Mesenchymal stem cell (in vitro differentiated cells and primary cell): ENCODE data around the gene RDH5.
"Not testable (repeated sequence)": the region's sequence is repeated elsewhere in the genome, so short reads cannot be mapped to it uniquely, and the experiment has no call there.

ENCODE experiments used
- DNase-seq: peaks from one replicate; pipeline ENCODE4 v3.0.0-alpha.2; 2013
- H2AFZ ChIP-seq: one replicate; pipeline ENCODE4 v1.6.1; 2013; ENCODE audit warnings: low read depth, mild to moderate bottlenecking, control low read depth, inconsistent platforms, low read length, moderate library complexity
- H2AK5ac ChIP-seq: 2 replicates; pipeline ENCODE4 v1.6.1; 2013; ENCODE audit warnings: low read length, moderate library complexity, mild to moderate bottlenecking, inconsistent platforms; ENCODE audit not compliant: severe bottlenecking
- H2BK120ac ChIP-seq: one replicate; pipeline ENCODE4 v1.6.1; 2013; ENCODE audit warnings: low read depth, mild to moderate bottlenecking, inconsistent platforms, low read length, moderate library complexity
- H2BK12ac ChIP-seq, 2 experiments: one replicate each; pipeline ENCODE4 v1.6.1; 2013; ENCODE audit warnings: inconsistent platforms in 2 of 2, low read length in 2 of 2, mild to moderate bottlenecking in 2 of 2, moderate library complexity in 2 of 2, control low read depth in 1 of 2
- H2BK15ac ChIP-seq: one replicate; pipeline ENCODE4 v1.6.1; 2013; ENCODE audit warnings: mild to moderate bottlenecking, low read depth, inconsistent platforms; ENCODE audit not compliant: poor library complexity, severe bottlenecking
- H2BK5ac ChIP-seq: 2 replicates; pipeline ENCODE4 v1.6.1; 2013; ENCODE audit warnings: low read depth, mild to moderate bottlenecking, low read length, control low read depth, inconsistent platforms; ENCODE audit not compliant: poor library complexity, severe bottlenecking
- H3K14ac ChIP-seq, 2 experiments: one replicate each; pipeline ENCODE4 v1.6.1; 2013; ENCODE audit warnings: inconsistent platforms in 2 of 2, low read length in 2 of 2, control low read depth in 1 of 2, mild to moderate bottlenecking in 1 of 2, moderate library complexity in 1 of 2
- H3K18ac ChIP-seq, 2 experiments: one replicate each; pipeline ENCODE4 v1.6.1; 2013; ENCODE audit warnings: inconsistent platforms in 2 of 2, low read length in 2 of 2, control low read depth in 1 of 2, low read depth in 1 of 2, mild to moderate bottlenecking in 1 of 2
- H3K23ac ChIP-seq, 2 experiments: one replicate each; pipeline ENCODE4 v1.6.1; 2013; ENCODE audit warnings: inconsistent platforms in 2 of 2, low read length in 2 of 2, mild to moderate bottlenecking in 2 of 2, moderate library complexity in 2 of 2, control low read depth in 1 of 2
- H3K27ac ChIP-seq: 2 replicates; pipeline ENCODE4 v1.5.1; 2013; ENCODE audit warnings: mild to moderate bottlenecking, moderate library complexity, low read length, control low read depth, inconsistent platforms; ENCODE audit not compliant: poor library complexity, severe bottlenecking
- H3K27me3 ChIP-seq, 2 experiments: 2 replicates each; pipeline versions ENCODE4 v1.6.1 to v1.7.0; 2013; ENCODE audit warnings: low read length in 2 of 2, mild to moderate bottlenecking in 2 of 2, moderate library complexity in 2 of 2, control low read depth in 1 of 2, inconsistent platforms in 1 of 2; ENCODE audit not compliant: control insufficient read depth in 1 of 2, insufficient read depth in 1 of 2
- H3K36me3 ChIP-seq, 2 experiments: 2 replicates each; pipeline versions ENCODE4 v1.6.1 to v1.7.0; 2013; ENCODE audit warnings: low read length in 2 of 2, control low read depth in 1 of 2, inconsistent platforms in 1 of 2, low read depth in 1 of 2, mild to moderate bottlenecking in 1 of 2; ENCODE audit not compliant: insufficient read depth in 2 of 2, control insufficient read depth in 1 of 2
- H3K4ac ChIP-seq, 2 experiments: one replicate each; pipeline ENCODE4 v1.6.1; 2013; ENCODE audit warnings: inconsistent platforms in 2 of 2, low read length in 2 of 2, mild to moderate bottlenecking in 2 of 2, moderate library complexity in 2 of 2, control low read depth in 1 of 2, low read depth in 1 of 2
- H3K4me1 ChIP-seq: 2 replicates; pipeline ENCODE4 v1.6.1; 2013; ENCODE audit warnings: low read depth, low read length, control low read depth; ENCODE audit not compliant: control insufficient read depth, insufficient read depth
- H3K4me2 ChIP-seq: 2 replicates; pipeline ENCODE4 v1.6.1; 2013; ENCODE audit warnings: low read length, mild to moderate bottlenecking, inconsistent platforms; ENCODE audit not compliant: poor library complexity, severe bottlenecking
- H3K4me3 ChIP-seq, 2 experiments: 2 replicates each; pipeline versions ENCODE4 v1.5.1 to v1.7.0; 2013; ENCODE audit warnings: low read length in 2 of 2, mild to moderate bottlenecking in 2 of 2, control low read depth in 1 of 2, low read depth in 1 of 2; ENCODE audit not compliant: insufficient read depth in 1 of 2
- H3K79me1 ChIP-seq: replicated peaks from 2 replicates; pipeline ENCODE4 v1.6.1; 2013; ENCODE audit warnings: mild to moderate bottlenecking, control low read depth, low read length, inconsistent platforms; ENCODE audit not compliant: poor library complexity, severe bottlenecking
- H3K9ac ChIP-seq: 2 replicates; pipeline ENCODE4 v1.7.0; 2013; ENCODE audit warnings: mild to moderate bottlenecking, low read length, moderate library complexity
- H3K9me3 ChIP-seq: 2 replicates; pipeline ENCODE4 v1.7.0; 2013; ENCODE audit warnings: mild to moderate bottlenecking, low read length; ENCODE audit not compliant: control insufficient read depth
- H4K8ac ChIP-seq: one replicate; pipeline ENCODE4 v1.6.1; 2013; ENCODE audit warnings: inconsistent platforms, mild to moderate bottlenecking, low read length, moderate library complexity
- H4K91ac ChIP-seq: one replicate; pipeline ENCODE4 v1.6.1; 2013; ENCODE audit warnings: mild to moderate bottlenecking, low read length, inconsistent platforms
- WGBS: methylation state at CpG from one replicate; pipeline ENCODE4 v1.1.7; 2013; ENCODE audit warnings: mixed read lengths; 5-methylcytosine and 5-hydroxymethylcytosine counted together

RDH5 gene

GRCh38 chr12:55755246-55755645, 35.1 kb downstream of the RDH5 start:
- Histone ChIP-seq H2BK5ac (no peak overlapping the region), H3K4me2 (no peak overlapping the region), H2BK12ac (no peak overlapping the region)

DNA sequence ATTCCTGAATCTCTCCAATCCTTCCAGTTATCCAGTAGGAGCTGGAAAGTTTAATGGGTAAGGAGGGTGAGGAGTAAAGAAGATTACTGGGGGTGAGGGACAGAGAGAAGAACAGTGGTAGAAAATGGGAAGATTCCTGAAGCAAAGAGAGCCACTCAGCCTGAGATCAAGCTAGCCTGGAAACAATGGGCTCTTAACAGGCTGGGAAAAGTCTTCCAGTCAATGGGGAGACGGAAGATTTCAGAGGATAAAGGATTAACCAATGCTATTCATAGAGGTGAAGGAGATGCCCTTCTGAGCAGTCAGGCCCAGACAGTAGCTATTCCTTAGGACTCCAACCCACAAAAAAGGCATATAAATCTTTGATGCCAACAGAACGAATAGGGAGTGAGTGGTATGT, 37.5 kb downstream of the RDH5 start:
- Histone ChIP-seq H3K27ac (no peak overlapping the region), H3K4me3 (no peak overlapping the region), H2BK5ac (no peak overlapping the region), H3K79me1 (peaks cover 14% of the 10 kb centered on the region), H3K4me2 (no peak overlapping the region), H3K23ac (no peak overlapping the region), H2BK12ac (no peak overlapping the region), H3K4ac (no peak overlapping the region), H2AFZ (no peak overlapping the region), H3K36me3 (peaks cover 35 to 92% of the 10 kb centered on the region in 2 experiments), H3K4me1 (no peaks in the 10 kb centered on the region), H3K9ac (no peak overlapping the region), H2BK15ac (no peak overlapping the region), H3K14ac (no peak overlapping the region), H3K18ac (no peak overlapping the region), H2BK120ac (no peak overlapping the region), H3K27me3 (no peaks in the 10 kb centered on the region), H4K91ac (no peak overlapping the region), H4K8ac (no peak overlapping the region), H3K9me3 (no peaks in the 10 kb centered on the region), H2AK5ac (no peak overlapping the region)
- 86% methylated on average over 2 of the region's 2 CpGs for WGBS
- no peak for DNase-seq

More at GRCh38 chr12:55755246-55755645, 35.1 kb downstream of the RDH5 start:
- Histone ChIP-seq H3K9me3 (no peaks in the 10 kb centered on the region), H3K14ac (no peak overlapping the region), H3K9ac (no peak overlapping the region), H2BK15ac (no peak overlapping the region), H3K36me3 (peaks cover 50 to 94% of the 10 kb centered on the region in 2 experiments), H3K4ac (no peak overlapping the region), H2BK120ac (no peak overlapping the region), H3K23ac (no peak overlapping the region), H2AK5ac (no peak overlapping the region), H4K8ac (no peak overlapping the region), H3K4me1 (no peaks in the 10 kb centered on the region), H3K27me3 (no peaks in the 10 kb centered on the region), H3K4me3 (no peak overlapping the region), H3K79me1 (peaks cover 20% of the 10 kb centered on the region), H2AFZ (no peak overlapping the region), H3K27ac (no peak overlapping the region), H4K91ac (no peak overlapping the region), H3K18ac (no peak overlapping the region)
- no peak for DNase-seq
- WGBS: 50% methylated on average over 1 of the region's 2 CpGs

DNA sequence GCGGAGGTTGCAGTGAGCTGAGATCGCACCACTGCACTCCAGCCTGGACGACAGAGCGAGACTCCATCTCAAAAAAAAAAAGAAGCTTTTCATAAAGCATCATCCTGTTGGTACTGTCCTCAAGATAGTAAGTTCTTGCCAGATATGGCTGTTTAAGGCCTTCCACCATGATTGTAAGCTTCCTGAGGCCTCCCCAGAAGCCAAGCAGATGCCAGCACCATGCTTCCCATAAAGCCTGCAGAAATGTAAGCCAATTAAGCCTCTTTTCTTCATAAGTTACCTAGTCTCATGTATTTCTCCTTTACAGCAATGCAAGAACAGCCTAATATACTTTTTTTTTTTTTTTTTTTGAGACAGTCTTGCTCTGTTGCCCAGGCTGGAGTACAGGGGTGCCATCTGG, 38.4 kb downstream of the RDH5 start:
- H3K4ac ChIP-seq, H3K4me3 ChIP-seq, H3K4me2 ChIP-seq, H2BK5ac ChIP-seq, H4K91ac ChIP-seq, H4K8ac ChIP-seq, H3K27me3 ChIP-seq, H3K27ac ChIP-seq, DNase-seq, H2AFZ ChIP-seq, H3K18ac ChIP-seq, H3K9ac ChIP-seq, H2BK12ac ChIP-seq, H2BK120ac ChIP-seq, H2AK5ac ChIP-seq, H3K4me1 ChIP-seq, H3K23ac ChIP-seq, H2BK15ac ChIP-seq, H3K9me3 ChIP-seq, H3K14ac ChIP-seq: not testable (repeated sequence)
- WGBS: 98% methylated on average over 4 of the region's 4 CpGs
- peaks cover 15% of the 10 kb centered on the region for H3K79me1 ChIP-seq
- peaks cover 36 to 91% of the 10 kb centered on the region in 2 experiments for H3K36me3 ChIP-seq

DNA sequence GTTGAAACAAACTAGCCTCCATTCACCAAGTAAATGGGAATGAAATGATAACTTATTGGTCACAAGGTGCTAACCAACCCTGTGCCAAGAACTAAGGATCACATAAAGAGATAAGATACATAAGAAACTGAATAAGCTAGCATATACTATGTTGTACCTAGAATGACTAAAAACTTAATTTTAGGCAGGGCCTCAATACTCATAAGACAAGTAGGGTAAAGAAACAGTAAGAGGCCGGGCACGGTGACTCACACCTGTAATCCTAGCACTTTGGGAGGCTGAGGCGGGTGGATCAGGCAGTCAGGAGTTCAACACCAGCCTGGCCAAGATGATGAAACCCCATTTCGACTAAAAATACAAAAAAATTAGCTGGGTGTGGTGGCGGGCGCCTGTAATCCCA, 40.5 kb downstream of the RDH5 start:
- H3K4ac ChIP-seq: no peak overlapping the region
- no peak overlapping the region for H3K27ac ChIP-seq
- no peak overlapping the region for H2AFZ ChIP-seq
- H2BK12ac ChIP-seq: no peak overlapping the region
- H2BK5ac ChIP-seq: no peak overlapping the region
- H3K4me1 ChIP-seq: no peaks in the 10 kb centered on the region
- peaks cover 36 to 82% of the 10 kb centered on the region in 2 experiments for H3K36me3 ChIP-seq
- H3K14ac ChIP-seq: no peak overlapping the region
- H3K9ac ChIP-seq: no peak overlapping the region
- H3K4me2 ChIP-seq: no peak overlapping the region
- H2BK120ac ChIP-seq: no peak overlapping the region
- H3K9me3 ChIP-seq: no peaks in the 10 kb centered on the region
- no peak overlapping the region for H3K4me3 ChIP-seq
- 100% methylated on average over 6 of the region's 6 CpGs for WGBS
- H3K27me3 ChIP-seq: no peaks in the 10 kb centered on the region
- no peak for DNase-seq
- H2BK15ac ChIP-seq: no peak overlapping the region
- no peak overlapping the region for H2AK5ac ChIP-seq
- peaks cover 16% of the 10 kb centered on the region for H3K79me1 ChIP-seq
- no peak overlapping the region for H3K23ac ChIP-seq
- H4K8ac ChIP-seq: no peak overlapping the region
- H3K18ac ChIP-seq: no peak overlapping the region
- no peak overlapping the region for H4K91ac ChIP-seq
